ENCODE data around the gene IP6K3.

The IP6K3 gene

DNA sequence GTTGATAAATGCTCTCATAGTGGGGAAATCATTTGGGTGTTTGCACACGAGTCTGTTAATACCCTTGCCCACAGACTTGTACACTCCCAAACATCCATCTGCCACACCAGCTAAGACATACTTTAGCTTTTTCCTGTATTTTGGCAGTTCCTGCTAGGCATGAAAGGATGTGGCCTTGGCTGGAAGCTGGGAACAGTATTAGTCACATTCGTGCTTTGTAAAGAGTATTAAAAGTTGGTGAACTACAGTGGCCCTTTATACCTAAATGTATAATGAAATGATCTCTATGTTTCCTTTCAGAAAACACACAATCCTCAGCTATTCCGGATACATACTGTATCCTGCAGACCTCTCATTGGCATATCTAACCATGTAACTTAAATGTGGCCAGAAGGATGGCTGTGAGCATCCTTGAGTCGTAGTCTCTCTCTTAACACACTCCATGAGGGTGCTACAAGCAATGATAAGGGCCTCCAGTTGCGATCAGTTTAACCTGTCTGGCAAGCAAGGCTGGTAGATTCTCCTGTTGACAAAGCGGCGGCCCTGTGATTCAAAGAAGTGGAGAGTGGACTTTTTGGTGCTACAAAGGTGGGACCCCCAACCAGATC, 40.7 kb upstream of the IP6K3 start:
- no peaks in the 10 kb centered on the region for H3K27me3 ChIP-seq (ENCODE audit: control insufficient read depth, insufficient read depth, low read length)
- H3K9ac ChIP-seq = no peak overlapping the region
- peaks cover 44% of the 10 kb centered on the region for H3K79me2 ChIP-seq
- no peaks in the 10 kb centered on the region for H3K36me3 ChIP-seq (ENCODE audit: control insufficient read depth, insufficient read depth, low read length)
- H3K27ac ChIP-seq = peak overlapping the region; percentile 85
- no peaks in the 10 kb centered on the region for H3K9me3 ChIP-seq (ENCODE audit: control insufficient read depth, low read length)
- peak overlapping the region; percentile 77 for H3K4me3 ChIP-seq (ENCODE audit: low read depth, low read length)
- peaks cover 23% of the 10 kb centered on the region for H3K4me1 ChIP-seq
- H2AFZ ChIP-seq = peak overlapping the region; percentile 97
- H3K4me2 ChIP-seq (ENCODE audit: low read length) = peak overlapping the region; percentile 90
- TF ChIP-seq, protein P1, sequence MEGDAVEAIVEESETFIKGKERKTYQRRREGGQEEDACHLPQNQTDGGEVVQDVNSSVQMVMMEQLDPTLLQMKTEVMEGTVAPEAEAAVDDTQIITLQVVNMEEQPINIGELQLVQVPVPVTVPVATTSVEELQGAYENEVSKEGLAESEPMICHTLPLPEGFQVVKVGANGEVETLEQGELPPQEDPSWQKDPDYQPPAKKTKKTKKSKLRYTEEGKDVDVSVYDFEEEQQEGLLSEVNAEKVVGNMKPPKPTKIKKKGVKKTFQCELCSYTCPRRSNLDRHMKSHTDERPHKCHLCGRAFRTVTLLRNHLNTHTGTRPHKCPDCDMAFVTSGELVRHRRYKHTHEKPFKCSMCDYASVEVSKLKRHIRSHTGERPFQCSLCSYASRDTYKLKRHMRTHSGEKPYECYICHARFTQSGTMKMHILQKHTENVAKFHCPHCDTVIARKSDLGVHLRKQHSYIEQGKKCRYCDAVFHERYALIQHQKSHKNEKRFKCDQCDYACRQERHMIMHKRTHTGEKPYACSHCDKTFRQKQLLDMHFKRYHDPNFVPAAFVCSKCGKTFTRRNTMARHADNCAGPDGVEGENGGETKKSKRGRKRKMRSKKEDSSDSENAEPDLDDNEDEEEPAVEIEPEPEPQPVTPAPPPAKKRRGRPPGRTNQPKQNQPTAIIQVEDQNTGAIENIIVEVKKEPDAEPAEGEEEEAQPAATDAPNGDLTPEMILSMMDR (IDR thresholded peaks at IDR 0.05) = no peak

DNA sequence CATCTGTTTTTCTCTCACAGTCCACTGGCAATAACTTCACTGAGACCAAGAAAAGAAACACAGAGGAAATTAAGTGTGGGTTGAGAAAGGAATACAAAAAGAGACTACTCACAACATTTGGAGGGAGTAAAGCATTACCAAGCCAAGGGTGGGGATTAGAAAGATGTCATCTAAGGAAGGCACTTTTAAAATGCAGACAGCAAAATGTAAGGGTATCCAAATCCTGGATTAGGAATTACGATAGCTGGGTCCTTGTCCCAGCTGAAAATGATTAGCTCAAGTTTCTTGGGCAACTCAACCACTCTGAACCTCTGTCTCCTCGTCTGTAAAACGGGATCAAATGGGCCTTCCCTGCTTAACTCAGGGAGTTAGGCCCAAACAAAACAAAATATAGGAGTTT, 40.0 kb upstream of the IP6K3 start:
- Histone ChIP-seq H3K4me1 (peaks cover 23% of the 10 kb centered on the region), H3K9ac (no peak overlapping the region), H3K4me2 (ENCODE audit: low read length) (no peak overlapping the region), H3K4me3 (ENCODE audit: low read depth, low read length) (no peak overlapping the region), H3K27me3 (ENCODE audit: control insufficient read depth, insufficient read depth, low read length) (no peaks in the 10 kb centered on the region), H3K79me2 (peaks cover 48% of the 10 kb centered on the region), H3K9me3 (ENCODE audit: control insufficient read depth, low read length) (no peaks in the 10 kb centered on the region), H2AFZ (no peak overlapping the region), H3K27ac (no peak overlapping the region), H3K36me3 (ENCODE audit: control insufficient read depth, insufficient read depth, low read length) (no peaks in the 10 kb centered on the region)
- TF ChIP-seq, protein P1 (IDR thresholded peaks at IDR 0.05) = no peak

DNA sequence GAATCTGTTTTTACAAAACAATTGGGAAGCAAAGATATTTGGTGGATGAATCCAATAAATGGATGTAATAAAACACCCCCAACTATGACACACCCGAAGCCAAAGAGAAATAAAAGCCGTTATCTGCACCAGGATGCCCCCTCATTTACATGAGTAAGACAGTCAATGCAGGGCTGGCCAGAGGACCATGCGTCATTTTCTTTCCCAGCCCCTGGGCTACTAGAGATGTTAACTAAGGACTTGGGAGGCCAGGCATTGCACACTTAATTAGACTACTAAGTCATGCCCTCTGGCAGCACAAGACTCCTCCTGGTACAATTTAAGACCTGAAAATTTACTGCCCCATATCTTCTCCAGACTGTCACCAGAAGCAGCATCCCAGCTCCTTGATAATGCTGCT, 39.1 kb upstream of the IP6K3 start:
- H3K36me3 ChIP-seq (ENCODE audit: control insufficient read depth, insufficient read depth, low read length) = no peaks in the 10 kb centered on the region
- no peak overlapping the region for H3K9ac ChIP-seq
- H3K4me3 ChIP-seq (ENCODE audit: low read depth, low read length) = no peak overlapping the region
- H3K27ac ChIP-seq = peak overlapping the region; percentile 11
- no peaks in the 10 kb centered on the region for H3K9me3 ChIP-seq (ENCODE audit: control insufficient read depth, low read length)
- no peak overlapping the region for H3K4me2 ChIP-seq (ENCODE audit: low read length)
- H2AFZ ChIP-seq = no peak overlapping the region
- peaks cover 23% of the 10 kb centered on the region for H3K4me1 ChIP-seq
- H3K79me2 ChIP-seq = peaks cover 49% of the 10 kb centered on the region
- TF ChIP-seq, protein P1 (IDR thresholded peaks at IDR 0.05) = no peak
- H3K27me3 ChIP-seq (ENCODE audit: control insufficient read depth, insufficient read depth, low read length) = no peaks in the 10 kb centered on the region

DNA sequence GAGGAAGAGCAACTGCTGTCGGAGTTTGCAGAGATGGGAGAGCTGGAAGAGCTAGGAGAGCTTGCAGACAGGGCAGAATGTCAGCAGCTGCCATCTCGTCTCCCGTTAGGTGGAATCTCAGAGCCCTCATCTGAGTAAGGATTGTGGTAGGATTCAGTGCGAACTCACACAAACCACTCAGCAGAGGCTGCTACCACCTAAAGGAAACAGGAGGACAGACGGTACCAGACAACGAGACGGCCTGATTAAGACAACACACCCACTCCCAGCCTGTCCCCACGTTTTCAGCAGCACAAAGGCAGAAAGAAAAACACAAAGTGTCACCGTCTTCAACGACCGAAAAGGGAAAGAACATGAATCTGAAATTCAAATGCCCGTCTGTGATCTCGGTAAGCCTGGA, 38.1 kb upstream of the IP6K3 start:
- Histone ChIP-seq H3K4me2 (ENCODE audit: low read length) (no peak overlapping the region), H3K27ac (no peak overlapping the region), H3K4me3 (ENCODE audit: low read depth, low read length) (no peak overlapping the region), H2AFZ (no peak overlapping the region), H3K9ac (no peak overlapping the region), H3K79me2 (peaks cover 52% of the 10 kb centered on the region), H3K4me1 (peaks cover 23% of the 10 kb centered on the region), H3K27me3 (ENCODE audit: control insufficient read depth, insufficient read depth, low read length) (no peaks in the 10 kb centered on the region), H3K36me3 (ENCODE audit: control insufficient read depth, insufficient read depth, low read length) (no peaks in the 10 kb centered on the region), H3K9me3 (ENCODE audit: control insufficient read depth, low read length) (no peaks in the 10 kb centered on the region)
- TF ChIP-seq, protein P1 (IDR thresholded peaks at IDR 0.05) = no peak

Data from parathyroid adenoma (tissue), 2 donors.